Fibroblast of gingiva (primary cell): ENCODE results near the gene MCCD1.
"Not testable (repeated sequence)": the region's sequence is repeated elsewhere in the genome, so short reads cannot be mapped to it uniquely, and the experiment has no call there.

Experiments
- DNase-seq: peaks from one replicate; pipeline ENCODE4 v3.0.0-alpha.2; 2011; ENCODE audit warnings: low read depth

MCCD1 gene

DNA sequence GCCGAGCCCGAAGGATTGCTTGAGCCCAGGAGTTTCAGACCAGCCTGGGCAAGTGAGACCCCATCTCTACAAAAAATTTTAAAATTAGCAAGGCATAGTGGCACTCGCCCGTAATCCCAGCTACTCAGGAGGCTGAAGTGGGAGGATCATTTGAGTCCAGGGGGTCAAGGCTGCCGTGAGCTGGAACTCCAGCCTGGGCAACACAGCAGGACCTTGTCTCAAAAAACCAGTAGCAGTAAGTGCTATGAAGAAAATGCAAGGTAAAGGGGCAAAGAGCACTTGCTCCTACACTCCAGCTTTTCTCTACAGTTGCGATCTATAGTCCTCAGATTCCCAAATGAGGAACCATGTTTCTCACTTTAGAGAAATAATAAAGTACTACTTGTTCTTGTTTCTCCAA lies 14.9 kb downstream of the MCCD1 start:
- DNase-seq: no peak

DNA sequence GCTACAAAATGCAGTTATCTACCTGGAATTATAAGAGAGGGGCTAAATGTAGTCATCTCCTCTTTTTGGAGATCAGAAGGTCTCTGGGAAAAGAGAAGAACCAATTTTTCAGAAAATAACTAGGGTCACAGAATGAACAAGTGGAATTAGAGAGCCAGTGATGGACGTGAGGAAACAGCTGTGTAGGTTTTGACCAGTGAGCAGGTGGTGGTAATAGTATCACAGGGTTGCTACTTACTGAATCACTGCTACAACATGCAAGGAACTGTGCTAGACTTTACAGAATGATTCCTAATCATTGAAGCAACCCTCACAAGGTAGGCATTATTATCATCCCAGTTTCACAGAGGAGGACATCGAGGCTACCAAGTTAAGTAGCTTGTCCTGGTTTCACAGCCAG lies 15.9 kb downstream of the MCCD1 start:
- DNase-seq: no peak

DNA sequence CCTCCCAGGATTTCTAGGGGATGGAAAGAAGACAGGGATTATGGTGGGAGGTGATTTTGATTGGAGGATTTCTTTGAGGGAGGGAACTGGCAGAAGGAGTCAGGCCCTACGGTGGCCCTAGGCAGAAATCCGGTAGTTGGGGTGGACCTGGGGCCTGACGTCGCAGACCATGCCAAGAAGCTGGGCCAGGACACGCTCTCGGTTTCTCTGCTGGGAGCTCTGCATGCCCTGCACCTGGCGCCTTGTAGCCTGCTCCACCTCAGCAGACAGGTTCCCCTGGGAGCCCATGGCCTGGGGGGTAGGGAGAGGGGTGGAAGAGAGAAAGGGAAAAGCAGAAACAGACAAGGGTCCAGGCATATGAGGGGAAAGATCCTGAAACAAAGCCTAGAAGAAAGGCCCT lies 16.5 kb downstream of the MCCD1 start:
- DNase-seq: no peak

DNA sequence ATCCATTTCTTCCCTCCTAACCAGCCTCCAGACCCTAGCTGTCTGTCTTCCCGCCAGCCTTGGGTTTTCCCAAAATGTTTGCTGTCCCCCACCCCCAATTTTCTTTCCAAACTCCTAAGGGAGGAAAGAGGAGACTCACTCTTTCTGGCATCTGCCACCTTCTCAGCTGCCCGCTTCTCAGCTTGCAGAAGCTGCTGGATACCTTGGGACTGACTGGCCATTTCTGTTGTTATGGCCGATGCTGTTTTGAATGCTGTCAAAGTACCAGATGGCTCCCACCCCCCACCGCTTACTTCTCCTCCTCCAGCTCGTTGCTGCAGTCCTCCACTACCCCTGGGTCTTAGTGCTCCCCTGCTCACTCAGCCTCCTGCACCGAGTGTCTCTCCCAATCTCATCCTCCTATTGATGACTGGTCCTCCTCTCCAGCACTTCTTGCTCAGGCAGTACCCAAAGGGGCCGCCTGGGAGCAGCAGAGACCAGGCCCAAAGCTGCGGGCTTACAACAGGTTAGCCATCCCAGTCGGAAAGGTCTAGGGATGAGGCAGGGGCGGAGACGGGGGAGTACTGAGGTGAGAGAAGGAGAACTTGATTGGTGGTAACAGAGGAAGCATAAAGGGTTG lies 17.7 kb downstream of the MCCD1 start, which contains the start of gene ATP6V1G2:
Gene ATP6V1G2, minus strand, starts transcription at position 270 of the 619 bp plus-strand sequence. Its CDS starts 49 bp downstream, at position 221.
- DNase-seq: peak; percentile 88

DNA sequence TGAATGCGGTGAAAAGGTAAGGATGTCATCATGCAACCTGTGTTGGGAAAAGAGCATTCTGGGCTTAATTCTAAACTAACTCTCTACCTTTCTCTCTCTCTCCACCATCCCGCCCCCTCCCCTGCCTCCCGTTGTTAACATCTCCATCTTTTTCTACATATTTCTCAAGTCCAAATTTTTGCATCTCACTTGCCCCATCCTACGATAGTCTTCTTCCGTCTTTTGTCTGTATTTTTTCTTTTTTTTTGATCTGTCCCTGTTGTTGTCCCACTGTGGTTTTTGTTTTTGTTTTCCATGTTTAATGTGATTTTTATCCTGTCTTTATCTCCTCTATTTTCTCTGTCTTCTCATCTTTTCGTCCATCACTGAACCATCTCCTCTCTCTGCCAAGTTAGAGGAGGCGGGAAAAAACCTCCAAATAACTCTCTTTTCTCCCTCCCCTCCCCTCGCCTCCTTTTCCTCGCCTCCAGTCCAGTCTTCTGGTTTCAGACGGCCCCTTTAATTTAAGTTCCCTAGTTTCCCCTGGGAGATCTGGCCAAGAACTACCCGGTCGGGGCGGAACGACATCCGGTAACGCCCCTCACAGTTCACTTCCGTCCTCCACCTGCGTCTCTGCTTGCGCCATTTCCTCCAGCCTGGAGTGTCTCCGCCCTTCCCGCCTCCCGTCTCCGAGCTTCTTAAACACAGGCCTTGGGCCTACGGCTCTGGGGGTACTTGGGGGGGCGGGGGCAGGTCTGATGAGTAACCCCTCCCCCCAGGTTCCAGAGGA lies 18.4 kb downstream of the MCCD1 start, which contains the start of gene NFKBIL1:
Gene NFKBIL1, plus strand, starts transcription at position 651 of the 769 bp plus-strand sequence. Its CDS starts 87 bp downstream, at position 738.
- DNase-seq: peak; percentile 98

DNA sequence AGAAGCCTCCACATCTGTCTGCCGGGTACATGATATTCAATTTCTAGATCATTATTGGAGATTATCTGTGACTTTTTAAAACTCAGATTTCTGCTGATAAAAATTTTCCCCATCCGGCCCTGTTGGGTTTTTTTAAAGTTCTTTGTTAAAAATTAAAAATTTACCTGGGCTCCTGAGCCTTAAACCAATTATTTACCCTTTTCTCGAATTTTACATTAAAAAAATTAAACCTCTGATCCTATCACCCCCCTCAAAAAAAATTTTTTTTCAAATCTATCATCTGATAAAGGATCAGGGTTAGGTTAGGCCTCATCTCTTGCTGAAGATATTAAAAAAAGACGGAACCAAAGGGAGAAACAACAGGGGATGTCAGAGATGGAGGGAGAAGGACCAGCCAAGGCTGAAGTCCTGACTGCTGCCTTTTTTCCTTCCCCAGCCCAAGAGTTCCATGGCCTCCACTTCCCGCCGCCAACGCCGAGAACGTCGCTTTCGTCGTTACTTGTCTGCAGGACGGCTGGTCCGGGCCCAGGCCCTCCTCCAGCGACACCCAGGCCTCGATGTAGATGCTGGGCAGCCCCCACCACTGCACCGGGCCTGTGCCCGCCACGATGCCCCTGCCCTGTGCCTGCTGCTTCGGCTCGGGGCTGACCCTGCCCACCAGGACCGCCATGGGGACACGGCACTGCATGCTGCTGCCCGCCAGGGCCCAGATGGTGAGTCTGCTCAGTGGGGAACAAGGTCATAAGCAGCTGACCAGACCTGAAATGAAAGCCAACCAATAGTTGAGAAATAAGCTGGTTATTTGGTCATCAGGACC lies 19.2 kb downstream of the MCCD1 start:
- DNase-seq: no peak

DNA sequence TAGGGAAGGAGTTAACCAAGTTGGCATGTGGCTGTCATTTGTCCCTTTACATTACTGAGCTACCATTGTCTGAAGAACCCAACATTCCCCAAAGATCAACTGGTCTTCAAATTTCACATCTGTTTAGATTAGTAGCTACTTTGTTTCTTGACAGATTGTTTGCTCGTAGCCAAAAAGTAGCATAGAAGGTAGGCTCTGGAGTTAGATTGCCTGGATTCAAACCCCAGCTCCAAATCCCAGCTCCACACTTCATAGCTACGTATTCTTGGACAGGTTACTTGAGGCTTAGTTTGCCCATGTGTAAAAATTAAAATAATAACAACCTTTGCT lies 19.7 kb downstream of the MCCD1 start:
- DNase-seq: no peak

DNA sequence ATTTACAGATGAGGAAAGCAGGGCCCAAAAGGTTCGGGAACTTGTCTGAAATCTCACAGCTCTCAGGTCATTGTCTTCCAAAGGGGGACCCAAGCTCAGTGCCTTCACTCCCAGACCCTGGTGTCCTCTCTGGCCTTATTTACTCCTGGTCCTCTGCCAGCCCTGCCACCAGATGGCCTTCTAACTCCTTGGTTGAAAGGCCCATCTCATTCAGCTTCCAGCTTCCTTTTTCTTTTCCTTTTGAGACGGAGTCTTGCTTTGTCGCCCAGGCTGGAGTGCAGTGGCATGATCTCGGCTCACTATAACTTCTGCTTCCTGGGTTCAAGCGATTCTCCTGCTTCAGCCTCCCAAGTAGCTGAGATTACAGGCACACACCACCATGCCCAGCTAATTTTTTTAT lies 22.6 kb downstream of the MCCD1 start:
- DNase-seq: not testable (repeated sequence)

DNA sequence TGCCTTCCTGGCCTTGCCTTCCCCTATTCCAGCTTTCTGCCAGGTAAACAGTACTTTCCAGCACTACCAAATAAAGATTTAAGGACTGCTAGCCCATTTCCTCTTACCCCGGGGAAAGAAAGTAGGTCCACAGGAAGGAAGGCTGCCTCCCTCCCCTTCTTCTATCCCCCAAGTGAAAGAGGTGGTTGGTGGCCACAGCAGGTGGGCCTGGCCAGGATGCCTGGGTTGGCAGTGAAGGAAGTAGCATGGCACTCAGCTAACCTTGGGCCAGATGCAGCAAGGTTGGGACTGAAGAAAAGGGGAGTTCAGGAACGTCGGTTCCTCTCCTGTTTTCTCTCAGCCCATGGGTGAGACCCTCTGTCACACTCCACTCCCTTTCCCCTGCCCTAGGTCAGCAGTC lies 27.5 kb downstream of the MCCD1 start:
- DNase-seq: no peak

DNA sequence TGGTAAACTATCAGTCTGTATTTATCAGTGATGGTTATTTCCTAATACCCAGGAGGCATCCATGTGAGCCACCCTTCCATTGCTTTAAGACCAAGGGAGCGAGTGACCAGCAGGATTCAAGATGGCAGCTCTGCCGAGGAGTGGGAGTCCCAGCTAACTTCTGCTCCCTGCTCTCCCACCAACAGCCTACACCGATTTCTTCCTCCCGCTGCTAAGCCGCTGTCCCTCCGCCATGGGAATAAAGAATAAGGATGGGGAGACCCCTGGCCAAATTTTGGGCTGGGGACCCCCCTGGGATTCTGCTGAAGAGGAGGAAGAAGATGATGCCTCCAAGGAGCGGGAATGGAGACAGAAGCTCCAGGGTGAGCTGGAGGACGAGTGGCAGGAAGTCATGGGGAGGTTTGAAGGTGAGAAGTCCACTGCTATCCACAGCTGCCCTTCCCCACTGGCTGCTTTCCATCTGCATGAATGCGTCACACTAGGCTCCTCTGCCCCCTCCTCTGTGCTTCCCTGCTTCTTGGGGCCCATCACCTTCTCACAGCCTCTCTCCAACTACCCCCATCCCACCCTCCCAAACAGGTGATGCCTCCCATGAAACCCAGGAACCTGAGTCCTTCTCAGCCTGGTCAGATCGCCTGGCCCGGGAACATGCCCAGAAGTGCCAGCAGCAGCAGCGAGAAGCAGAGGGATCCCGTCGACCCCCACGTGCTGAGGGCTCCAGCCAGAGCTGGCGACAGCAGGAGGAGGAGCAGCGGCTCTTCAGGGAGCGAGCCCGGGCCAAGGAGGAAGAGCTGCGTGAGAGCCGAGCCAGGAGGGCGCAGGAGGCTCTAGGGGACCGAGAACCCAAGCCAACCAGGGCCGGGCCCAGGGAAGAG lies 28.9 kb downstream of the MCCD1 start:
- DNase-seq: no peak

DNA sequence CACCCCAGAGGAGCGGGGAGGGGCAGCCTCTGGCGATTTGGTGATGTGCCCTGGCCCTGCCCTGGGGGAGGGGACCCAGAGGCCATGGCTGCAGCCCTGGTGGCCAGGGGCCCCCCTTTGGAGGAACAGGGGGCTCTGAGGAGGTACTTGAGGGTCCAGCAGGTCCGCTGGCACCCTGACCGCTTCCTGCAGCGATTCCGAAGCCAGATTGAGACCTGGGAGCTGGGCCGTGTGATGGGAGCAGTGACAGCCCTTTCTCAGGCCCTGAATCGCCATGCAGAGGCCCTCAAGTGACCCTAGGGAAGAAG lies 29.5 kb downstream of the MCCD1 start:
- DNase-seq: no peak

DNA sequence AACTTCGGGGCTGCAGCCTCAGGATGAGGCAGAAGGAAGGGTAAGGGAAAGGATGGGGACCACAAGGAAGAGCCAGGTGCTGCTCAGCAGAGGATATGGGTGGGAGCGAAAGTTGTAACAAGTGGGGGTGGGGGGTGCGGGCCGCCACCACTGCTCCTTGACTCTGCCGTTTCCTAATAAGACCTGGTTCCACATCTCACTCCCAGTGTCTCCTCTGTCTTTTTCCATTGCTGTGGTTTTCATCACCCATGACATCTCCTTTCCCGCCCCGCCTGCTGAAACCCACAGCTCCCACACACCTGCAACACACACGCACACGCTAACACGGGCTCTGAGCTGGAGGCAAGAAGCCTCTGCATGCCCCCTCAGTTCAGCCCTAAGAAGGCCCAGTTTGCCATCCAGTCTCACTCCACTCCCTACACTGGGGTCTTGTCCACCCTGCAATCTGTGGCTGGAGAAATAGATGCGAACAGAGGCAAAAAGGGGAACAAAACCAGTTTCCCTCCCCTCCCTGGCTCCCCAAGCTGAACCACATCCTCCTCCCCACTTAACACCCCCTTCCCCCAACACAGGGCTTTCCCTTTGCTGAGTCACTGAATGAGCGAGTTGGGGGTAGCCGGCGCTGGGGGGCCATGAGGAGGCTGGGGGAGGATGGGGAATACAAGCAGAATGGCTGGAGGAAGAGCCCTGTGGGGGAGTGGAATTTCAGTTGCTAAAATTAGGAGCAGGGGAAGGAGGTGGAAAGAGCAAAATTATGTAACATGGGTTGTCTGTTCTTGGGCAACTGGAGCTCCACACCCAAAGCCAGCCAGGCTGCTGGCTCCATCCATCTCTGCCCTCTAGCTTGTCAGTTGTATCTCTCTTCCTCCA lies 30.1 kb downstream of the MCCD1 start:
- no peak for DNase-seq

DNA sequence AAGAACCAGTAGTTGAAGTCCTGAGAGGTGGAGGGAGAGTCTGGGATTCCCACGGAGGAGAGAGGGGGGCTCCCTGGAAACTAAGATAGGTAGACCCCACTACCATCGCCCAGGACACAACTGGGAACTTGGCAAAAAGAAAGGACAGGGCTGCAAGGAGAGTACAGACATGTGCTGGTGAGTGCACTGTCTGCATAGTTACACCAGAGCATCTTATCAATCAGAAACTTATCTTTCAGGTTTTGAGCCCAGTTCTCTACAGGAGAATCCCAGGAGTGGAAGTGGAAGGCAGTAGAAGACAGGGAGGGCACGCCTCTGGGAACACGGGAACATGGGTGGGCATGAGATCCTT lies 30.8 kb downstream of the MCCD1 start:
- DNase-seq: no peak

DNA sequence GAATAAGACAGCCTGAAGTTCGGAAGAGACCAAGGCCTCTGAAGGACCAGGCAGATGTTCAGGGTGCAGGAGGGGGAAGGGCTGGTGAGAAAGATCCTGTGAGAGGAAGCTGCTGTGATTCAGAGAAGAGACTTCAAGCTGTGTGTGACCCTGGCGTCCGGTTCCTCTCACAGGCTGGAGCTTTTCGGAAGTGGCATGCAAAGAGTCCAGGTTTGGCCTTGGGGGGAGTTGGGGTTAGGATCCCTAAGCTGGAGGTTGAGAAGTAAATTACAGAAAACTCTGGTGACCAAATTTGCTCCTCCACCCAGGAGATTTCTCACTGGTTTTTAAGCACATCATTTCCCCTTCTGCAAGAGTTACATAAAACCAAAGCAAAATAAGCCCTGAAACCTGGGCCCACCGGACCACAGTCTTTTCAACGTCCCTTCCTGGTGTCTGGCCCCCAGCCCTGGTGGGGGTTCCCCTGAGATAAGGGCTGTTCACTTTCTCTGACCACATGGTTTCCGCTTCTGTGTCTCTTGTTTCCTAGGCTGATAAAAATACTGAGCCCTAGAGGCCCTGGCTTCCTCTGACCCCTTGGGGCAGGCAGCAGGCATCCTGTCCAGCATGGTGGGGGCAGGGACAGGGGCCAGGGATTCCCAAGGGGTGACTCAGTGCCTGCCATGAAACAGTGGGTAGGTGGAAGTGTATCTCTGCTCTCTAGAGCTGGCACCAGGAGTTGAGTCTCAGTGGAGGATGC lies 31.4 kb downstream of the MCCD1 start:
- DNase-seq: peak; percentile 19

DNA sequence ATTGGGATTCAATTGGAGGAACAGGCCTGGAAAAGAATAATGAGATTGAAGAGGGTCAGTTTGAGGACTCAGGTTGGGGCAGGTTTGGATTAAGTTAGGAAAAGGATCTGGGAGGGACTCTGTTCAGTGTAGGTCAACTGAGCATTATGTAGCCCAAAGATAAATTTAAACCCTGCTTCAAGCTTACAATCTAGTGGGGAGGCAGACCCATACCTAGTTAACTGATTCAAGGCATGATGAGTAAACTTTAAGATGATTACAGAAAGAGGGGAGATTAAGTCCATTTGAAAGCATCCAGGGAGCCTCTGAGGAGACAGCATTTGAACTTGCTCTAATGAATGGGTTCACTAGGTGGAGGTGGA lies 31.9 kb downstream of the MCCD1 start:
- DNase-seq: no peak

DNA sequence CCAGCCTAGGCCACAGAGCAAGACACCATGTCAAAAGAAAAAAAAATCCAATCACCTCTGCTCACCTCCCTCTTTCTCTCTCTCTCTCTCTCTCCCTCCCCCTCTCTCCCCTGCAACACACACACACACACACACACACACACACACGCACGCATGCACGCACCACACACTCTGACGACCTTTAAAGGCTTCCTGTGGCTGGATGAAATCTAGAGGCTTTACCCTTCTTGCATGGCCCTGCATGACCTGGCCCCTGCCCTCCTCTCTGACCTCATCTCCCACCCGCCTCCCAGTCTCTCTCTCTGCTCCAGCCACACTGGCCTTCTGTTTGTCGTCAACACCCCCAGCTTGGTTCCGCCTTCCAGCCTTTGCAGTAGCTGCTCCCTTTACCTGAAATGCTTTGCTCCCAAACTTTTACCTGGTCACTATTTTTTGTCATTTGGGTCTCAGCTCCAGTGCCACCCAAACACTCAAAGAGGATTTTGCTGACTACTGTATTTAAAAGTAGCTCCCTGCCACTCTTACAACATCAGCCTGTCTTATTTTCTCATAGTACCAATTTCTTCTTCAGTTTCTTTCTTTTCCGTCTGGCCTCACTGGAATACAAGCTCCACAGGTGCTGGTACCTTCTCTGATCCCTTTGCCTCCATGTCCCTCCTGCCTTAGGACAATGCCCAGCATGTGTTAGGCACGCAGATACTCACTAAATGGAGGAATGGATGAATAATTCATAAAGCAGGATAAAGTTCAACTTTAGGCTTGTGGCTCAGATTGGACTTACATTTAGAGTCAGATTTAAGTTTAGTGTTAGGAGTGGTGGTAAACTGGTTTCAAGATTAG lies 39.0 kb downstream of the MCCD1 start:
- DNase-seq: no peak

DNA sequence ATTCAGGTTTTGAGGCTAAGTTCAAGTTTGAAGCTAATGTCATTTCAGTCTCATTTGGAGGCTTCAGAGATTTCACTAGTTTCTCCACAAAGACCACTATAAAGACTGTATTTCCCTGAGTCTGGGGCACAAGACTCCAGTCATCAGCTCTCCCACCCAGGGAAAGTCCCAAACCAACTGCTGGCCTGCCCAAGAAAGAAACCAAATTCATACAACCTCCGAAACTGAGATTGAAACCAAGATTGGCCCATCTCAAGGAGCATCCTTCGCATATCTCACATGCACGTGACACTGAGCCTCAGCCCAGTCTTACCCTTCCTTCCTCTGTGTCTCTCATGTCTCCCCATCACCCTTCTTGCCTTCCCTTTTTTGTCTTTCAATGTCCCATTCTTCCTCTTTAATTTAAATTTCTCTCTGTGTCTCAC lies 39.8 kb downstream of the MCCD1 start:
- no peak for DNase-seq

DNA sequence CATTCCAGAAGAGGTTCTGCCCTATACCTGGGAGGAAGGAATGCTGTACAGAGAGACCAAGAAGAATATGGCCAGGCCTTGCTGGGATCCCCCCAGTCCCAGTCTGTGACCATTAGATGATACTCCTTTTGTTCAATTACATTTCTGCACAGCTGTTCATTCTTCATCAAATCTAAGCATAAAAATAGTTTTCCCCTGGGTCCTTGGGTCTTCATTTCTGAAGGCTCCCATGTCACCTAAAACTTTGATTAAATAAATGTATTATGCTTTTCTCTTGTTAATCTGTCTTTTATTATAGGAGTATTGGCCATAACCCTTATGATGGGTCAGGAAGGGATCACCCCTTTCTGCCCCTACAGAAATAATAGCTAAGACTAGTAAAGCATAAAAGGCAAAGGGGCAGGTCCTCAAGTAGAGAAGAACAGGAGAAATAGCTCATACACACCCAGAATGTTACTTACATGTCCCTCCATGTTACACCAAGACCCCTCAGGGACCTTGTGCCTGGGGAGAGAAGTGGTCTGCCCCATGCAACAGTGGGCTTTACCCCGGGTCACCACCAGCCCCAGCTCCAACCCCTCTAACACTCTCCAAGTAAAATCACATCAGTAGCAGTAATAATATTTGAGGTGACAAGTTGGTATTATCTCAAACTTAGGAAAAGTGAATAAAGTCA lies 41.2 kb downstream of the MCCD1 start:
- DNase-seq: no peak
